H1 (cell line): ENCODE measurements around the gene HMGCL. TPM values are rescaled to one million over a fixed set of nuclear protein-coding genes. Genes with fewer than 3 reads are reported as not detected.

Source experiments
- ASH2L ChIP-seq: fragments of 200-600, 300-600 bp; sonication (generic); IDR thresholded peaks from one replicate; pipeline ENCODE4 v1.7.1; 2017; ENCODE audit warnings: low read length
- CBX5 ChIP-seq: fragments of 300-800, 300-1000 bp; sonication (generic); IDR thresholded peaks from 2 replicates; pipeline ENCODE4 v1.7.1; 2016; ENCODE audit warnings: antibody characterized with exemption, low read length, low read depth
- CEBPB ChIP-seq: IDR thresholded peaks from 2 replicates; pipeline ENCODE4 v1.6.1; 2012; ENCODE audit warnings: low read depth, low read length
- CHD1 ChIP-seq: IDR thresholded peaks from 2 replicates; pipeline ENCODE4 v1.6.1; 2012; ENCODE audit warnings: low read depth, low read length, improper control_type of control experiment
- CHD2 ChIP-seq: IDR thresholded peaks from 2 replicates; pipeline ENCODE4 v1.6.1; 2012; ENCODE audit warnings: low read length, improper control_type of control experiment
- EP300 ChIP-seq, 2 experiments: IDR thresholded peaks; 1 replicate in 1 of 2; 2 replicates in 1 of 2; pipeline ENCODE4 v1.6.1; 2011 to 2012; ENCODE audit warnings: low read depth in 2 of 2, low read length in 2 of 2, mild to moderate bottlenecking in 2 of 2, borderline replicate concordance in 1 of 2, inconsistent platforms in 1 of 2, moderate library complexity in 1 of 2
- FOSL1 ChIP-seq: IDR thresholded peaks from 2 replicates; pipeline ENCODE4 v1.6.1; 2011; ENCODE audit warnings: mild to moderate bottlenecking, low read depth, low read length, moderate library complexity; ENCODE audit not compliant: insufficient read depth
- MAFK ChIP-seq: IDR thresholded peaks from 2 replicates; pipeline ENCODE4 v1.6.1; 2012; ENCODE audit warnings: low read depth, mild to moderate bottlenecking, improper control_type of control experiment, low read length
- MAX ChIP-seq: IDR thresholded peaks from 2 replicates; pipeline ENCODE4 v1.6.1; 2012; ENCODE audit warnings: inconsistent platforms
- NRF1 ChIP-seq: IDR thresholded peaks from 2 replicates; pipeline ENCODE4 v1.6.1; 2011; ENCODE audit warnings: mild to moderate bottlenecking, low read depth, low read length, improper control_type of control experiment
- POLR2AphosphoS5 ChIP-seq: IDR thresholded peaks from 2 replicates; pipeline ENCODE4 v1.6.1; 2011; ENCODE audit warnings: low read depth, low read length
- RAD21 ChIP-seq, 2 experiments: IDR thresholded peaks in 1 of 2; conservative IDR thresholded peaks in 1 of 2; 2 replicates each; pipeline ENCODE4 v1.6.1; 2011; ENCODE audit warnings: low read depth in 2 of 2, low read length in 2 of 2, improper control_type of control experiment in 1 of 2, inconsistent platforms in 1 of 2, mild to moderate bottlenecking in 1 of 2, moderate library complexity in 1 of 2
- SIRT6 ChIP-seq: IDR thresholded peaks from one replicate; pipeline ENCODE4 v1.7.1; 2012; ENCODE audit warnings: low read length, inconsistent platforms
- TBP ChIP-seq: IDR thresholded peaks from 2 replicates; pipeline ENCODE4 v1.6.1; 2011; ENCODE audit warnings: low read depth, low read length, improper control_type of control experiment
- USF2 ChIP-seq: IDR thresholded peaks from 2 replicates; pipeline ENCODE4 v1.6.1; 2011; ENCODE audit warnings: low read length, improper control_type of control experiment
- polyA plus RNA-seq, 7 experiments: library from polyadenylated mRNA; depleted of rRNA in 3 of 7; stranded (reverse) in 5 of 7; unstranded in 2 of 7; fragments of >200 nt in 5 of 7; fragments of 200-250 nt in 2 of 7; gene quantifications; 1 replicate in 5 of 7; 2 replicates in 1 of 7; 4 replicates in 1 of 7; pipeline versions ENCODE4 v1.2.1 to v1.2.3, GENCODE V29; 2011 to 2013; ENCODE audit warnings: missing spikeins in 2 of 7, mixed read lengths in 2 of 7
- total RNA-seq: library from RNA; stranded (reverse); fragmentation: NEBNext Ultra II Directional; extraction: Animal tissue kit (Norgen Biotek cat#: 25700); gene quantifications from 2 replicates; pipeline ENCODE4 v1.2.1, GENCODE V29; 2021
- TF ChIP-seq, protein P1 (sequence below): IDR thresholded peaks from 2 replicates; pipeline ENCODE4 v1.6.1; 2012; ENCODE audit warnings: low read length, inconsistent platforms

Gene HMGCL
- total and polyA plus RNA-seq, 2 of the 8 experiments (the other 6 are each of a cell fraction or from before 2014, with no cell fraction given): 13.7 to 19.5 TPM

DNA sequence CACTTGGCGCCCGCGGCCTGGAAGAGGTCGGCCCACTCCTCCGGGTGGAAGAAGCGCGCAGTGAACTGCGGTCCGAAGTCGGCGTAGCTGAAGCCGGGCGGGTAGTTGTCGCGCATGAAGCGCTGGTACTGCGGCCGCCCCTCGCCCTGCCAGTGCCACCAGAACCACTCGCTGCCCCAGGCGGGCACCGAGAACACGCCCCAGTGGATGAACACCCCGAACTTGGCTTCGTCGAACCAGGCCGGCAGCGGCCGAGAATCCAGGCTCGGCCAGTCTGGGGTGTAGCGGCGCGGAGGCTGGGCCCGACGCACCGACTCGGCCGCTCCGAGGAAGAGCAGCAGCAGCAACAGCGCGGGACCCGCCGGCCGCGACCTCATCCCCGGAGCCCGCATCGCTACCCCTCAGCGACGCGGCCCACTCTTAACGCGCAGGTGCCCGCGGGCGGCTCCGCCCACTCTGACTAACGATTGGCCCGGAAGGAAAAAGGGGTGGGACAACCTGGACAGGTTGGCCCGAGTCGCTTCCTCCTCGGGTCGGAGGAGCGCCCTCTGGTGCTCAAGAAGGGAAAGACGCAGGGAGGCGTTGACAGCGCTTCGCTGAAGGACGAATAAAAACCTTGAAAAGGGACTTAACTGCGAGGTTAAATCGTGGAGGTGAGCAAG lies 42.8 kb upstream of the HMGCL start, which contains the start of gene FUCA1 (continued):
- TF ChIP-seq MAFK (no peak), RAD21 (IDR thresholded peaks at IDR 0.05 in 1 of 2, conservative IDR thresholded peaks at IDR 0.05 in 1 of 2; ENCODE audit: low read depth in 2 of 2, low read length in 2 of 2) (peak; percentile 50 to 74), POLR2AphosphoS5 (no peak), ASH2L (peak; percentile 55), USF2 (no peak), CEBPB (no peak), FOSL1 (no peak), NRF1 (peak; percentile 22; the same call in 1 of the 2 replicates), TBP (no peak), MAX (peak; percentile 52; the same call in 1 of the 2 replicates), SIRT6 (no peak), CHD2 (no peak), CHD1 (no peak), CBX5 (no peak), EP300 (IDR thresholded peaks at IDR 0.05; ENCODE audit: borderline replicate concordance in 1 of 2, low read depth in 2 of 2, low read length in 2 of 2) (no peak)
- TF ChIP-seq, protein P1, sequence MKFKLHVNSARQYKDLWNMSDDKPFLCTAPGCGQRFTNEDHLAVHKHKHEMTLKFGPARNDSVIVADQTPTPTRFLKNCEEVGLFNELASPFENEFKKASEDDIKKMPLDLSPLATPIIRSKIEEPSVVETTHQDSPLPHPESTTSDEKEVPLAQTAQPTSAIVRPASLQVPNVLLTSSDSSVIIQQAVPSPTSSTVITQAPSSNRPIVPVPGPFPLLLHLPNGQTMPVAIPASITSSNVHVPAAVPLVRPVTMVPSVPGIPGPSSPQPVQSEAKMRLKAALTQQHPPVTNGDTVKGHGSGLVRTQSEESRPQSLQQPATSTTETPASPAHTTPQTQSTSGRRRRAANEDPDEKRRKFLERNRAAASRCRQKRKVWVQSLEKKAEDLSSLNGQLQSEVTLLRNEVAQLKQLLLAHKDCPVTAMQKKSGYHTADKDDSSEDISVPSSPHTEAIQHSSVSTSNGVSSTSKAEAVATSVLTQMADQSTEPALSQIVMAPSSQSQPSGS: no peak
